Activated CD4-positive, alpha-beta T cell treated with anti-CD3 and anti-CD28 coated beads for 36 hours (primary cell): Measurements from ENCODE around the gene LRRC8D. TPM values are rescaled to one million over a fixed set of nuclear protein-coding genes. Genes with fewer than 3 reads are reported as not detected.

Source experiments
- ATAC-seq: fragments of 200-7000 bp; cut with Tn5 transposase; one replicate; pipeline ENCODE4 v1.10.0; 2021; ENCODE audit warnings: mild to moderate bottlenecking, moderate library complexity
- CTCF ChIA-PET: fragments of 350-600 bp; sonication (Branson Sonifier 250); formaldehyde crosslinking; loops from one replicate; lab custom pipeline; 2021; ENCODE audit warnings: antibody characterized with exemption; lab: Charles Lee
- POLR2A ChIA-PET: fragments of 350-600 bp; sonication (Branson Sonifier 250); formaldehyde crosslinking; loops from one replicate; lab custom pipeline; 2021; ENCODE audit warnings: antibody characterized with exemption, inconsistent platforms; lab: Charles Lee
- DNase-seq: peaks from one replicate; pipeline ENCODE4 v3.0.0-alpha.2; 2020
- H3K27ac Mint-ChIP-seq: one replicate; pipeline ENCODE4 v1.8.0; 2021; ENCODE audit warnings: mixed read lengths
- H3K27me3 Mint-ChIP-seq: one replicate; pipeline ENCODE4 v1.8.0; 2021; ENCODE audit warnings: mixed read lengths
- H3K36me3 Mint-ChIP-seq: one replicate; pipeline ENCODE4 v1.8.0; 2021; ENCODE audit warnings: low read depth, mixed read lengths
- H3K4me1 Mint-ChIP-seq: one replicate; pipeline ENCODE4 v1.8.0; 2021; ENCODE audit warnings: mixed read lengths
- H3K4me3 Mint-ChIP-seq: one replicate; pipeline ENCODE4 v1.8.0; 2021; ENCODE audit warnings: mild to moderate bottlenecking, moderate library complexity, mixed read lengths
- H3K9me3 Mint-ChIP-seq: one replicate; pipeline ENCODE4 v1.8.0; 2021; ENCODE audit warnings: low read depth, mixed read lengths
- intact Hi-C, 2 experiments: fragments of 100-400 bp; cut with DNase I in 1 of 2; cut with micrococcal nuclease in 1 of 2; formaldehyde crosslinking; loops; one replicate each; pipeline versions ENCODE4 v1.14.2 to v1.15.1; 2022 to 2024; cut with DNase I, micrococcal nuclease
- total RNA-seq, 2 experiments: library from RNA; stranded (reverse); gene quantifications; one replicate each; pipeline ENCODE4 v1.2.3, GENCODE V29; 2021

Gene LRRC8D
- total RNA-seq, 2 experiments from 2014 or later, result 24.3 to 30.0 TPM

- Mint-ChIP-seq H3K4me1 (peaks cover 25% of the 10 kb centered on the region), H3K36me3 (no peaks in the 10 kb centered on the region), H3K27me3 (no peaks in the 10 kb centered on the region), H3K27ac (no peak overlapping the region), H3K9me3 (no peaks in the 10 kb centered on the region), H3K4me3 (no peak overlapping the region)
- ATAC-seq (peak; percentile 76), DNase-seq (peak; percentile 65)
- POLR2A ChIA-PET, result no interaction called here
- intact Hi-C loops, result loop anchor here in 1 of 2 experiments (1.0 kb wide), 2 partner anchors 109 to 149 kb away; no protein-coding TSS in a partner anchor
- CTCF ChIA-PET, result no interaction called here
Observed at GRCh38 chr1:89953131-89953626, 132.3 kb downstream of the LRRC8D start.

GRCh38 chr1:89953929-89954328 lies 133.1 kb downstream of the LRRC8D start:
- peaks cover 28% of the 10 kb centered on the region for H3K4me1 Mint-ChIP-seq
- POLR2A ChIA-PET, result interaction anchor here (0.6 kb wide), 1 partner anchor 9 kb away, joined by 3 read pairs; no protein-coding TSS in a partner anchor
- CTCF ChIA-PET, result no interaction called here
- H3K27me3 Mint-ChIP-seq, result no peaks in the 10 kb centered on the region
- H3K27ac Mint-ChIP-seq, result no peak overlapping the region
- H3K4me3 Mint-ChIP-seq, result no peak overlapping the region
- ATAC-seq, result no peak
- no peaks in the 10 kb centered on the region for H3K9me3 Mint-ChIP-seq
- intact Hi-C loops, result loop anchor here in 1 of 2 experiments (1.0 kb wide), 2 partner anchors 110 to 150 kb away; no protein-coding TSS in a partner anchor
- no peaks in the 10 kb centered on the region for H3K36me3 Mint-ChIP-seq
- DNase-seq, result no peak

GRCh38 chr1:89954401-89954800 lies 133.6 kb downstream of the LRRC8D start:
- CTCF ChIA-PET, result no interaction called here
- Mint-ChIP-seq H3K4me1 (peaks cover 28% of the 10 kb centered on the region), H3K36me3 (no peaks in the 10 kb centered on the region)

GRCh38 chr1:89955311-89956205 lies 134.7 kb downstream of the LRRC8D start:
- H3K4me3 Mint-ChIP-seq, result no peak overlapping the region
- DNase-seq (no peak), ATAC-seq (no peak)
- no peak overlapping the region for H3K27ac Mint-ChIP-seq
- H3K4me1 Mint-ChIP-seq, result peaks cover 28% of the 10 kb centered on the region
- intact Hi-C loops, result no loop called here
- POLR2A ChIA-PET, result no interaction called here
- CTCF ChIA-PET, result no interaction called here
- H3K27me3 Mint-ChIP-seq, result no peaks in the 10 kb centered on the region
- H3K36me3 Mint-ChIP-seq, result no peaks in the 10 kb centered on the region
- H3K9me3 Mint-ChIP-seq, result no peaks in the 10 kb centered on the region

More at GRCh38 chr1:89954401-89954800, 133.6 kb downstream of the LRRC8D start:
- H3K4me3 Mint-ChIP-seq, result no peak overlapping the region
- no peaks in the 10 kb centered on the region for H3K27me3 Mint-ChIP-seq
- DNase-seq (no peak), ATAC-seq (no peak)
- POLR2A ChIA-PET, result no interaction called here
- H3K9me3 Mint-ChIP-seq, result no peaks in the 10 kb centered on the region
- H3K27ac Mint-ChIP-seq, result no peak overlapping the region
- intact Hi-C loops, result no loop called here

- POLR2A ChIA-PET, result no interaction called here
- no peaks in the 10 kb centered on the region for H3K36me3 Mint-ChIP-seq
- peak; percentile 38 for DNase-seq
- no peak overlapping the region for H3K27ac Mint-ChIP-seq
- H3K9me3 Mint-ChIP-seq, result no peaks in the 10 kb centered on the region
- CTCF ChIA-PET, result interaction anchor here (1.0 kb wide), 1 partner anchor 333 kb away, joined by 3 read pairs; no protein-coding TSS in a partner anchor
- intact Hi-C loops, result no loop called here
- H3K4me3 Mint-ChIP-seq, result no peak overlapping the region
- no peaks in the 10 kb centered on the region for H3K27me3 Mint-ChIP-seq
- H3K4me1 Mint-ChIP-seq, result peaks cover 28% of the 10 kb centered on the region
- ATAC-seq, result peak; percentile 75
Observed at GRCh38 chr1:89957107-89957506, 136.3 kb downstream of the LRRC8D start.

- ChIA-PET CTCF (no interaction called here), POLR2A (no interaction called here)
- ATAC-seq, result no peak
- Mint-ChIP-seq H3K36me3 (no peaks in the 10 kb centered on the region), H3K9me3 (no peaks in the 10 kb centered on the region), H3K4me3 (no peak overlapping the region), H3K27me3 (no peaks in the 10 kb centered on the region), H3K27ac (no peak overlapping the region), H3K4me1 (peaks cover 15% of the 10 kb centered on the region)
- intact Hi-C loops, result no loop called here
- no peak for DNase-seq
Observed at GRCh38 chr1:89958851-89959654, 138.2 kb downstream of the LRRC8D start.

- CTCF ChIA-PET, result no interaction called here
- no peak for ATAC-seq
- intact Hi-C loops, result no loop called here
- POLR2A ChIA-PET, result no interaction called here
- Mint-ChIP-seq H3K27ac (no peak overlapping the region), H3K36me3 (no peaks in the 10 kb centered on the region), H3K9me3 (no peaks in the 10 kb centered on the region), H3K4me1 (peaks cover 15% of the 10 kb centered on the region), H3K27me3 (no peaks in the 10 kb centered on the region), H3K4me3 (no peak overlapping the region)
- DNase-seq, result no peak
Observed at GRCh38 chr1:89959719-89960118, 138.9 kb downstream of the LRRC8D start.

GRCh38 chr1:89962024-89962741 lies 141.4 kb downstream of the LRRC8D start:
- no peaks in the 10 kb centered on the region for H3K36me3 Mint-ChIP-seq
- intact Hi-C loops, result no loop called here
- CTCF ChIA-PET, result interaction anchor here (0.7 to 0.9 kb wide), 2 partner anchors 23 to 25 kb away, joined by 3 to 4 read pairs; no protein-coding TSS in a partner anchor
- DNase-seq (no peak), ATAC-seq (no peak)
- H3K4me1 Mint-ChIP-seq, result peaks cover 11% of the 10 kb centered on the region
- no peak overlapping the region for H3K27ac Mint-ChIP-seq
- POLR2A ChIA-PET, result no interaction called here
- no peaks in the 10 kb centered on the region for H3K9me3 Mint-ChIP-seq
- H3K4me3 Mint-ChIP-seq, result no peak overlapping the region
- no peaks in the 10 kb centered on the region for H3K27me3 Mint-ChIP-seq

GRCh38 chr1:89962742-89963075 lies 141.9 kb downstream of the LRRC8D start:
- Mint-ChIP-seq H3K27me3 (no peaks in the 10 kb centered on the region), H3K27ac (no peak overlapping the region), H3K4me3 (no peak overlapping the region), H3K36me3 (no peaks in the 10 kb centered on the region), H3K9me3 (no peaks in the 10 kb centered on the region), H3K4me1 (peaks cover 8% of the 10 kb centered on the region)
- CTCF ChIA-PET, result interaction anchor here (0.9 kb wide), 1 partner anchor 23 kb away, joined by 4 read pairs; no protein-coding TSS in a partner anchor
- intact Hi-C loops, result no loop called here
- POLR2A ChIA-PET, result interaction anchor here (0.6 kb wide), 1 partner anchor 9 kb away, joined by 3 read pairs; no protein-coding TSS in a partner anchor
- DNase-seq, result no peak
- ATAC-seq, result no peak

- no peaks in the 10 kb centered on the region for H3K36me3 Mint-ChIP-seq
- H3K27me3 Mint-ChIP-seq, result no peaks in the 10 kb centered on the region
- intact Hi-C loops, result no loop called here
- H3K4me3 Mint-ChIP-seq, result no peak overlapping the region
- ChIA-PET CTCF (interaction anchor here (1.0 to 1.6 kb wide), 4 partner anchors 10 to 49 kb away, joined by 3 to 5 read pairs (median 4); no protein-coding TSS in a partner anchor), POLR2A (interaction anchor here (0.6 to 0.7 kb wide), 2 partner anchors 83 to 118 kb away, joined by 3 to 5 read pairs; no protein-coding TSS in a partner anchor)
- ATAC-seq (no peak), DNase-seq (no peak)
- H3K9me3 Mint-ChIP-seq, result no peaks in the 10 kb centered on the region
- no peak overlapping the region for H3K27ac Mint-ChIP-seq
- H3K4me1 Mint-ChIP-seq, result peaks cover 2% of the 10 kb centered on the region
Observed at GRCh38 chr1:89965193-89965768, 144.4 kb downstream of the LRRC8D start.
